GM12864 (cell line): ENCODE data around the gene SLC10A2.

ENCODE experiments used
- DNase-seq: peaks from one replicate; pipeline ENCODE4 v3.0.0-alpha.2; 2011; ENCODE audit warnings: low read depth
- H3K4me3 ChIP-seq: 2 replicates; pipeline ENCODE4 v1.5.1; 2011; ENCODE audit warnings: mild to moderate bottlenecking, low read depth, low read length, control low read depth
- TF ChIP-seq, protein P1 (sequence below): IDR thresholded peaks from 2 replicates; pipeline ENCODE4 v1.5.1; 2011; ENCODE audit warnings: low read depth, mild to moderate bottlenecking, moderate library complexity, low read length, control low read depth, inconsistent platforms; ENCODE audit errors: missing control alignments

The SLC10A2 gene

DNA sequence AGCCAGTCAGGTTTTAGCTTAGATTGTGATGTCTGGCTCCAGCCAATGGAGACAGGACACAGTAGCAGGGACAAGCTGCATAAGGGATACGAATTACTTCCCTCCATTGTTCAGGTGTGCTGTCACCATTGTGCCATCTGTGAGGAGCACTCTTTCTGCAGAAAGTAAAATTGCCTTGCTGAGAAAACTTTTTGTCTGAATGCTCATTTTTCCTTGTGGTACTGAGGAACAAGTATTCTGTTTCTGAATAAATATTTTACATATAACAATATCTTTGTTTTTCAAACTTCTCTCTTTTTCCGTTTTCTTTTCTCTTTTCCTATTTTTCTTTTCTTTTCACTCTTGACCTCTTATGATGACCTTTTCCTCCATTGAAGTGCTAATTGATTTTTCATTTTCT is 10.2 kb downstream of the SLC10A2 start:
- no peak for DNase-seq
- no peak overlapping the region for H3K4me3 ChIP-seq
- TF ChIP-seq, protein P1, sequence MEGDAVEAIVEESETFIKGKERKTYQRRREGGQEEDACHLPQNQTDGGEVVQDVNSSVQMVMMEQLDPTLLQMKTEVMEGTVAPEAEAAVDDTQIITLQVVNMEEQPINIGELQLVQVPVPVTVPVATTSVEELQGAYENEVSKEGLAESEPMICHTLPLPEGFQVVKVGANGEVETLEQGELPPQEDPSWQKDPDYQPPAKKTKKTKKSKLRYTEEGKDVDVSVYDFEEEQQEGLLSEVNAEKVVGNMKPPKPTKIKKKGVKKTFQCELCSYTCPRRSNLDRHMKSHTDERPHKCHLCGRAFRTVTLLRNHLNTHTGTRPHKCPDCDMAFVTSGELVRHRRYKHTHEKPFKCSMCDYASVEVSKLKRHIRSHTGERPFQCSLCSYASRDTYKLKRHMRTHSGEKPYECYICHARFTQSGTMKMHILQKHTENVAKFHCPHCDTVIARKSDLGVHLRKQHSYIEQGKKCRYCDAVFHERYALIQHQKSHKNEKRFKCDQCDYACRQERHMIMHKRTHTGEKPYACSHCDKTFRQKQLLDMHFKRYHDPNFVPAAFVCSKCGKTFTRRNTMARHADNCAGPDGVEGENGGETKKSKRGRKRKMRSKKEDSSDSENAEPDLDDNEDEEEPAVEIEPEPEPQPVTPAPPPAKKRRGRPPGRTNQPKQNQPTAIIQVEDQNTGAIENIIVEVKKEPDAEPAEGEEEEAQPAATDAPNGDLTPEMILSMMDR = no peak

DNA sequence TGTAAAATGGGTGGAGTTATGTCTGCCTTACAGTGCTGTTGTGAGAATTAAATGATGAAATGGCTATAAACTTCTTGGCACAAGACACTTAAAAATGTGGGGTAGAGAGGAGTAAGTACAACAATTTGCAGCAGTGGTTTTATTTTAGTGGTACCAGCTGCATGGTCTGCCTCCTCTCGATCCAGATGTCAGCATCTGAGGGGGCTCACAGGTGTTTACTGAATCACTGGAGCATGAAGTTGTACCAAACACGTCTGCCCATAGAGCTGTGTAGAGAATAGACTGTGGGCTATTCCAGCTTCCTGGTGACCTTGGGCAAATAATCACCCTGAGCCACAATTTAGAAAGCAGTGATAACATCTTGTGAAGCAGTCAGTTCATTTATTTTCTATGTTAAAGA is 11.1 kb downstream of the SLC10A2 start:
- no peak overlapping the region for H3K4me3 ChIP-seq
- DNase-seq = no peak
- TF ChIP-seq, protein P1 = no peak

DNA sequence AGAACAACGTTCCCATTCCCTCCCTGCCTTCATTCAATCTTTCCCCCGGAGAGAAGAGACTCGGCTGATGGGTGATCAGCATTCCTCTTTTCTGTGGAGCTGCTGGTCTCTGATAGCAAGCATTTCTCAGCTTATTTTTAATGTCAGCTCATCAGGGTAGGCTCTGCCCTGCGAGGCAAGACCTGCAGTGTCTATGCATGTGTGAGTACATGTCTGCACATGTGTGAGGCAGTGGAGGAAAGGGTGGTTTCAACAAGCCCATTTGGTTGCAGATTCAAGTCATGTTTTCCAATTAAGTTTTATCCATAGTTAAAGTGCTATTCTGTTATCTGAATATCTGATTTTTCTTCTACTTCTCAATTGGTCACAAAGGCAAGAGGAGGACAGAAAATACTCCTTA is 19.5 kb downstream of the SLC10A2 start:
- no peak for DNase-seq
- TF ChIP-seq, protein P1 = no peak
- H3K4me3 ChIP-seq = no peak overlapping the region

DNA sequence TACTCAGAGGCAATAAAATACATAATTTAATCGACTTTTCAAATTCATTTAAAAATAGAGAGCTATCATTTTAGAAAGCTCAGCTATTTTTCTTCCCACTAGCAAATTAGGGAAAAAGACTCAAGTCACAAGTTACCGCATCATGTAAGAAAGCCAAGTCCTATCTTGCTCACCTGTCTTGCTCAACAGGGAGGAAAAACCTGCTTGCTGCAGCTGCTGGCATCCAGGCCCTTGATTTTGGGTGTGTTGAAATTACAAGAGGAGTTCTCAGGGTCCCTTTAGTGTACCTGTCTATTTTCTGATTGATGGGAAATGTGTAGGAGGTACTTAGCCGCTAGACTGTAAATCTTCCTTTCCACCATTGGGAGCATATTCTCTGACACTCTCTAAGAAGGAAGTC is 22.2 kb downstream of the SLC10A2 start:
- no peak for DNase-seq
- TF ChIP-seq, protein P1 = no peak
- H3K4me3 ChIP-seq = no peak overlapping the region

DNA sequence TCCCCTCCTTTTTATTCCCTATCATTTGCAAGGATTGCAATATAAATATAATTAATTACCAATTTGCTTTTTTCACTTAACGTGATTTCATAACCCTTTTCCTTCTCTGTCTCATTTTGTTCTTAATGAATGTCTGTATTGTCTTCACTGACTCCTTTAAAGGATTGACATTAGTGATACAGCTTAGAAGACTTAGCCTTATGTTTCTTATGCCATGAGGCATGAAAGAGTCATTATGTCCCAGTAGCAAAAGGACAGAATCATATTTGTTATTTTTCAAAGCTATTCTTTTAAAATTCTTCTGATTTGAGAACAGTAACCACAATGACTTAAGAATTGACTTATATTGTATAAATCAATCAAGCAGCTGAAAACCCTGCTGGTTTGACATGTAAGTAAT is 26.2 kb downstream of the SLC10A2 start:
- H3K4me3 ChIP-seq = no peak overlapping the region
- no peak for DNase-seq
- TF ChIP-seq, protein P1 = no peak

DNA sequence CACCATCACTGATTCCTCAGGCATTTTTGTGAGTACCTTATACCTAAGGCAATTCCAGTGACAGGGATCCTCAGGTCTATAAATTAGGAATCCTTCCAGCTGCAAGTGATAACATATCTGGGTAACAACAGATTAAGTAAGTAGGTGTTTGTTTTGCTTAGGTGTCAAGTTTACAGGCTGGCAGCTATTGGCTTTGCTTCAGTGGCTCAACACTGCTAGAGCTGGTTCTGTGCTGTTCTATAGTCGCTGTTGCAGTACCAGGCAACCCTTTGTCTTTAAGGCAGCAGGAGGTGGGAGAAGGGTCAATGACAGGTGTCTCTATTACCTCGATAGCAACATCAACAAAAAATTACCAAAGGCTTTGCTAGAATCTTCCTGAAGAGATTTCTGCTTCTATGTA is 27.0 kb downstream of the SLC10A2 start:
- TF ChIP-seq, protein P1 = no peak
- H3K4me3 ChIP-seq = no peak overlapping the region
- no peak for DNase-seq

DNA sequence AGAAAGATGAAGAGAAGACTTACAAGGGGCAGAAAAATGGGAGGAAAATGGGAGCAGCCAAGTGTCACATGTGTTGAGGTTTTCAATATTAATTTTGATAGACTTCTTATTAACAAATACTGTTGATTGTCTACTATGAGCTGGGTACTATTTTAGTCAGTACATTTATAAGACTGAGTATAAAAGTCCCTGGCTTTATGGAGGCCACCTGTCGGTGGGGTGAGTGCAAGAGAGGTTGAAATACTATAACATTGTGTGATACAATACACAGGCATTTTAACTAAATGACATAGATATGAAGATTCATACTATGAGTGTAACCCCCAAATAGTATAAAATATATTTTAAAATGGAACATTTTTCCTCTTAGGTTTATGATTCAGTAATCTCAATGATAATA is 29.9 kb downstream of the SLC10A2 start:
- TF ChIP-seq, protein P1 = no peak
- H3K4me3 ChIP-seq = no peak overlapping the region
- no peak for DNase-seq
